Activated T-cell treated with anti-CD3 and anti-CD28 coated beads, Interleukin-2, amount 50 U/mL, for 24 hours (primary cell): ENCODE data around the gene STEAP1.

ENCODE experiments used
- DNase-seq: peaks from one replicate; pipeline ENCODE4 v3.0.0-alpha.2; 2020
- H3K27ac Mint-ChIP-seq: 2 replicates; pipeline ENCODE4 v1.8.0; 2020; ENCODE audit warnings: mild to moderate bottlenecking, mixed read lengths
- H3K27me3 Mint-ChIP-seq: 2 replicates; pipeline ENCODE4 v1.8.0; 2020; ENCODE audit warnings: mixed read lengths
- H3K36me3 Mint-ChIP-seq: 2 replicates; pipeline ENCODE4 v1.8.0; 2020; ENCODE audit warnings: low read depth, mixed read lengths
- H3K4me1 Mint-ChIP-seq: 2 replicates; pipeline ENCODE4 v1.8.0; 2020; ENCODE audit warnings: low read depth, mixed read lengths
- H3K4me3 Mint-ChIP-seq: 2 replicates; pipeline ENCODE4 v1.8.0; 2020; ENCODE audit warnings: mild to moderate bottlenecking, moderate library complexity, mixed read lengths
- H3K9me3 Mint-ChIP-seq: 2 replicates; pipeline ENCODE4 v1.8.0; 2020; ENCODE audit warnings: mixed read lengths

STEAP1 gene

GRCh38 chr7:90163534-90163933, 9.3 kb downstream of the STEAP1 start:
- Mint-ChIP-seq H3K4me3 (no peak overlapping the region), H3K9me3 (no peaks in the 10 kb centered on the region), H3K27me3 (peaks cover 36% of the 10 kb centered on the region), H3K36me3 (no peaks in the 10 kb centered on the region), H3K27ac (no peak overlapping the region), H3K4me1 (no peaks in the 10 kb centered on the region)
- DNase-seq = no peak

DNA sequence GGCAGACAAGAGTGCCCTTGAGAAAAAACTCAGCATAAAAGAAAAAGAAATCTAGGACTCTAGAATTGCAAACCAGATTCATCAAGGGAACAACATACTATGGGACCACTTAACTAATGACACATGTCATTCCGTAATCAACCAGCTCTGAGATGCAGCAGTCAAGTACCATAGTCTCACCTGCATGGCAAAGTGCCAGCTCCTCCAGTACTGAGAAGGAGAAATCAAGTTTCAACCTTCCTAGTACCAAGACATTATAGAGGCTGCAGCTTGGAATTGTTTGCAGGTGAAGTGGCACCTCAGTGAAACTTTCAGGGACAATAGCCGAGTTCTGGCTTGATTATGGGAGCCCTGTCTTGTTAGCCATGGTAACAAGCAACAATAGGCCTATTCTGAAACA, 11.5 kb downstream of the STEAP1 start:
- DNase-seq = no peak
- Mint-ChIP-seq H3K27ac (no peak overlapping the region), H3K4me3 (no peak overlapping the region), H3K36me3 (no peaks in the 10 kb centered on the region), H3K9me3 (no peaks in the 10 kb centered on the region), H3K27me3 (peaks cover 38% of the 10 kb centered on the region), H3K4me1 (no peaks in the 10 kb centered on the region)

DNA sequence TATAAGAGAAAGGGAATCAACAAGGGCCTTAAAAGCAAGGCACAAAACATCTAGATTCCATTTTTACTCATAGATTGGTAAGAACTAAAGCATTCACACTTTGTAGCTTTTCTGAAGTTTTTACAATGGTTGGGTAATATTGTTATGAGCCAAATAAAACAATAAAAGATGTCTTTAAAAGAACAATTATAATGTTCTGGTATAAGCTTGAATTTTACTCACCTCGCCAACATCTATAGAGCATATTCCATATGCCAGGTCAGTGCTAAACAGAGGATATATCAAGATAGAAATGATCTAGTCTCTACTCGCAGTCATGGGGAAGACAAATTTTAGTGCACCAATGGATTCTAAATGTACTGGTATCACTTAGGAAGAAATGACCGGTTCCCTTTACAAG, 11.9 kb downstream of the STEAP1 start:
- H3K36me3 Mint-ChIP-seq = no peaks in the 10 kb centered on the region
- no peaks in the 10 kb centered on the region for H3K9me3 Mint-ChIP-seq
- no peak overlapping the region for H3K4me3 Mint-ChIP-seq
- H3K4me1 Mint-ChIP-seq = no peaks in the 10 kb centered on the region
- H3K27ac Mint-ChIP-seq = no peak overlapping the region
- H3K27me3 Mint-ChIP-seq = peaks cover 39% of the 10 kb centered on the region
- no peak for DNase-seq

DNA sequence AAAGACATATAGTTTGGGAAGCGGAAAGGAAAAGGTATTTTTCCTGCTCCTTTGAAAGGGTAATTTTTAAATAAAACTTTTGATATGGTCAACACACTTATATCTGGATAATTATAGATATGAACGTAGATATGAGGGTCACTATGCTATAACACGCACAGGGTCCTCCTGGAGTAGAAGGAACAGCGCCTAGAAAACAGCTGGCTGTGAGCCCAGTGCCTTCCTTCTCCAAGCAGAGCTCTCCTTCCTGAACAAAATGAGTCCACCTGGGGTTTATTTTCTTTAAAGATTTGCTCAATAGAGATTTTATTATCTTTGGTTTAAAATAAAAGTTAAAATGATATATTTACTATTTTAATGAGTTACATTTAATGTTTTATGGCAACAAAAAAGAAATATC, 13.1 kb downstream of the STEAP1 start:
- Mint-ChIP-seq H3K9me3 (no peaks in the 10 kb centered on the region), H3K27me3 (peaks cover 49% of the 10 kb centered on the region)

DNA sequence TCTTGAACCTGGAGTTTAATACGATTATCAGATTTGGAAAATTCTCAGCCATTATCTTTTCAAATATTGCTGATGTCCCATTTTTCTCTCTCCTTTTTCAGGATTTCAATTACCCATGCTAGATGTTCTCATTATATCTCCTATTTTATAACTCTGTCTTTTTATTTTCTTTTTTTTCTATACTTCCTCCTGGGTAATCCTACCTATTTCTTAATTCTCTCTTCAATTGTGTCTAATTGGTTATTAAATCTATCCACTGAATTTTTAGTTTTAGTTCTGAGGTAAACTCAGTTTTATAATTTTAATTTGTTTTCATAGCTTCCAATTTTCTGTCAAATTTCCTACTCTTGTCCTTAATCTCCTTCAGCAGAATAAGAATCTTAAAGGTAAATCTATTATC, 15.6 kb downstream of the STEAP1 start:
- Mint-ChIP-seq H3K27me3 (peaks cover 37% of the 10 kb centered on the region), H3K27ac (no peak overlapping the region), H3K4me1 (no peaks in the 10 kb centered on the region), H3K9me3 (no peaks in the 10 kb centered on the region), H3K36me3 (no peaks in the 10 kb centered on the region), H3K4me3 (no peak overlapping the region)
- DNase-seq = no peak

More for the DNA sequence above, 13.1 kb downstream of the STEAP1 start:
- no peaks in the 10 kb centered on the region for H3K4me1 Mint-ChIP-seq
- no peak for DNase-seq
- no peaks in the 10 kb centered on the region for H3K36me3 Mint-ChIP-seq
- H3K27ac Mint-ChIP-seq = no peak overlapping the region
- no peak overlapping the region for H3K4me3 Mint-ChIP-seq

GRCh38 chr7:90172121-90172520, 17.9 kb downstream of the STEAP1 start:
- Mint-ChIP-seq H3K27ac (no peak overlapping the region), H3K36me3 (no peaks in the 10 kb centered on the region), H3K4me3 (no peak overlapping the region)

GRCh38 chr7:90172624-90173023, 18.4 kb downstream of the STEAP1 start:
- Mint-ChIP-seq H3K27ac (no peak overlapping the region), H3K36me3 (no peaks in the 10 kb centered on the region), H3K9me3 (no peaks in the 10 kb centered on the region), H3K27me3 (peaks cover 31% of the 10 kb centered on the region), H3K4me1 (no peaks in the 10 kb centered on the region), H3K4me3 (no peak overlapping the region)
- DNase-seq = no peak

More at GRCh38 chr7:90172121-90172520, 17.9 kb downstream of the STEAP1 start:
- no peak for DNase-seq
- Mint-ChIP-seq H3K27me3 (peaks cover 28% of the 10 kb centered on the region), H3K9me3 (no peaks in the 10 kb centered on the region), H3K4me1 (no peaks in the 10 kb centered on the region)

GRCh38 chr7:90173127-90173844, 19.0 kb downstream of the STEAP1 start:
- H3K27me3 Mint-ChIP-seq = peaks cover 31% of the 10 kb centered on the region
- H3K4me3 Mint-ChIP-seq = no peak overlapping the region

DNA sequence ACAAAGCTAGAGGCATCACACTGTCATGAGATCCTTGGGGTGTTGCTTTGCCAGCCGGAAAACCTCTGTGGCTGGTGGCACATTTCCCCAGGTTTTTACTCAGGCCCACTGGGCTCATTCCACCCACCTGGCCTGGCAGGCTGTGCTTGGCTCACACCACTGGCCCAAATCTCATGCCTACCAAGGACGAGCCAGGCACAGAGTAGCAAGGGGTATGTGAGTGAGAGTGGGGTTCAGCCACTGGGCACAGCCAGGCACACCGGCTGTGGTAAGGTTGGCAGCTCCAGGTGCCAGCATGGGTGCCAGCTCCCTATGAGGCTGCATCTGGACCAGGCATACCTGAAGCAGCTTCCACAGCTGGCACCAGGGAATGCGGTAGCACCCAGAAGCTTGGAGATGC, 21.4 kb downstream of the STEAP1 start:
- peaks cover 22% of the 10 kb centered on the region for H3K4me1 Mint-ChIP-seq
- H3K9me3 Mint-ChIP-seq = no peaks in the 10 kb centered on the region
- H3K36me3 Mint-ChIP-seq = no peaks in the 10 kb centered on the region
- H3K4me3 Mint-ChIP-seq = no peak overlapping the region
- DNase-seq = no peak
- no peak overlapping the region for H3K27ac Mint-ChIP-seq
- peaks cover 25% of the 10 kb centered on the region for H3K27me3 Mint-ChIP-seq

More at GRCh38 chr7:90173127-90173844, 19.0 kb downstream of the STEAP1 start:
- Mint-ChIP-seq H3K9me3 (no peaks in the 10 kb centered on the region), H3K27ac (no peak overlapping the region), H3K4me1 (peaks cover 3% of the 10 kb centered on the region), H3K36me3 (no peaks in the 10 kb centered on the region)
- no peak for DNase-seq

- Mint-ChIP-seq H3K4me1 (peaks cover 23% of the 10 kb centered on the region), H3K27ac (no peak overlapping the region)
Observed at GRCh38 chr7:90176195-90176594, 21.9 kb downstream of the STEAP1 start.

DNA sequence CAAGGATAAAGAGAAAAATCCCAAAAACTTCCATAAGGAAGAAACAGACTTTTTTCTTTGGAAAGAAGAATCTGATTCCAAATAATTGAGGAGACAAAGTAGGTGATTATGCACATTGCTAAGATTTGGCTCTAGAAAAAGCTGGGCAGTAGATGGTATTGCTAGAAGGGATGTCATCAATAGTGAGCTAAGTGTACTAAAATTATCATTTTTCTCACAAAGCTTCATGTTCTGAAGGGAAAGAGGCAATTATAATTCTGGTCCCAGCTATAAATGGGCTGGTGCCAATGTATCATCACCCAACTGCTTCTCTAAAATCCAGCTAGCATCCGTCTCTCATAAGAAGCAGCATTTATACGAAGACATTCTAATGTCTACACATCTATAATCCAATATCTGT, 23.9 kb downstream of the STEAP1 start:
- H3K4me1 Mint-ChIP-seq = peaks cover 23% of the 10 kb centered on the region
- no peaks in the 10 kb centered on the region for H3K9me3 Mint-ChIP-seq
- no peaks in the 10 kb centered on the region for H3K36me3 Mint-ChIP-seq
- H3K27ac Mint-ChIP-seq = no peak overlapping the region
- H3K27me3 Mint-ChIP-seq = peaks cover 10% of the 10 kb centered on the region
- DNase-seq = no peak
- H3K4me3 Mint-ChIP-seq = no peak overlapping the region

More at GRCh38 chr7:90176195-90176594, 21.9 kb downstream of the STEAP1 start:
- H3K36me3 Mint-ChIP-seq = no peaks in the 10 kb centered on the region
- DNase-seq = no peak
- no peaks in the 10 kb centered on the region for H3K9me3 Mint-ChIP-seq
- peaks cover 21% of the 10 kb centered on the region for H3K27me3 Mint-ChIP-seq
- no peak overlapping the region for H3K4me3 Mint-ChIP-seq

- Mint-ChIP-seq H3K27me3 (peaks cover 6% of the 10 kb centered on the region), H3K36me3 (no peaks in the 10 kb centered on the region), H3K4me3 (no peak overlapping the region), H3K9me3 (no peaks in the 10 kb centered on the region), H3K4me1 (peaks cover 25% of the 10 kb centered on the region), H3K27ac (peak overlapping the region; percentile 81)
- no peak for DNase-seq
Observed at GRCh38 chr7:90178679-90179278, 24.5 kb downstream of the STEAP1 start.

DNA sequence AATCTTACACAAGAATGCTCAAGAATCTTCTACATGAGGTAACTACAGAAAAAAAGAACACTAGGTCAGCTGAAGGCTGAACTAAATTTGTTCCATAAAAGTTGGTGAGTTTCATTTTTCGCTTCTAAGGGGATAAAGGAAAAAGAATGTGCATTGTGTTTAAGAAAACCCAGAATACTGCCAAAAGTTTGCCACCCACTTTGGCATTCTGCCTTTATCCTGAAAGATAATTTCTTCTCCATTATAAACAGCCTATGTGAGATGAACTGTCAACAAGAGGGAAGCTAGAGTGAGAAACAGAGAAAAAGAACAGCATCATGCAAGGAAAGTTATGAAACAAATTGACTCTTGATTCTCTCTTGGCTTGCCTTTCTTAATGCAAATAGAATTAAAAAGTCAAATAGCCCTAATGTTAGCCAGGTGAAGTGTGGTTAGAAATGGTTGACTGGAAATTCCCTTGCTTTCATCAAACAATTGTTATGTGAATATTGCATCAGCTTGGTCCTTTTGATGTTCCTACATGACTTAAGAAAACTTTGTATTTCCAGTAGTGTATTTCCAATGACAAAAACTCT, 25.8 kb downstream of the STEAP1 start:
- no peak for DNase-seq
- Mint-ChIP-seq H3K27ac (no peak overlapping the region), H3K9me3 (no peaks in the 10 kb centered on the region), H3K36me3 (no peaks in the 10 kb centered on the region), H3K27me3 (peaks cover 5% of the 10 kb centered on the region), H3K4me3 (no peak overlapping the region), H3K4me1 (peaks cover 25% of the 10 kb centered on the region)

GRCh38 chr7:90180649-90181048, 26.4 kb downstream of the STEAP1 start:
- DNase-seq = no peak
- peaks cover 5% of the 10 kb centered on the region for H3K27me3 Mint-ChIP-seq
- H3K36me3 Mint-ChIP-seq = no peaks in the 10 kb centered on the region
- H3K4me1 Mint-ChIP-seq = peaks cover 25% of the 10 kb centered on the region
- H3K4me3 Mint-ChIP-seq = no peak overlapping the region
- no peak overlapping the region for H3K27ac Mint-ChIP-seq
- H3K9me3 Mint-ChIP-seq = no peaks in the 10 kb centered on the region

GRCh38 chr7:90181485-90181884, 27.2 kb downstream of the STEAP1 start:
- no peak overlapping the region for H3K4me3 Mint-ChIP-seq
- no peak for DNase-seq
- no peaks in the 10 kb centered on the region for H3K36me3 Mint-ChIP-seq
- H3K27me3 Mint-ChIP-seq = peaks cover 4% of the 10 kb centered on the region
- H3K27ac Mint-ChIP-seq = no peak overlapping the region
- no peaks in the 10 kb centered on the region for H3K9me3 Mint-ChIP-seq
- peaks cover 25% of the 10 kb centered on the region for H3K4me1 Mint-ChIP-seq
